ENCODE results near the gene SLC26A6.

DNA sequence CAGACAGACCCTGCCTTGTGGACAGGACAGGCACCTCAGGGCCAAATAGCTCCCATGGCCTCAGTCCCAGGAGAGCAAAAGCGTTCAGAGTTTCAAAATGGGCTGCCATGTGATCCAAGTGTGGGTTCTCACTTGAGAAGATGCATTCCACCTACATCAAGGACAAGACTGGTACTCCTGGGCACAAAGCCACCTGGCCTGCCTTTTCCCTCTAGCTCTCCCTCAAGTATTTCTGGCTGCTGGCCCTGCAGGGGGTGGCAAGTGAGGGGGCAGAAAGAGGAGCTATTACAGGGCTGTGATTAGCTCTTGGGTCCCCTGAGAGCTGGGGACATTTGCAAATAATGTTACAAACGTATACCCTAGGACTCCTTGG lies 33.7 kb downstream of the SLC26A6 start:
- TF ChIP-seq CTCF (IDR thresholded peaks at IDR 0.05) = no peak
- no peak for TF ChIP-seq POLR2A (IDR thresholded peaks at IDR 0.05)
- TF ChIP-seq EP300 (IDR thresholded peaks at IDR 0.05) = no peak

All from tibial nerve (tissue), 4 donors.